ENCODE results near the gene PRKCQ. TPM values are rescaled to one million over a fixed set of nuclear protein-coding genes. Genes with fewer than 3 reads are reported as not detected.
"Not testable (repeated sequence)": the region's sequence is repeated elsewhere in the genome, so short reads cannot be mapped to it uniquely, and the experiment has no call there.

Gene PRKCQ
- total RNA-seq, 1 donor from 2014 or later, result 2.1 TPM

GRCh38 chr10:6581778-6582228 lies 1.7 kb upstream of the PRKCQ start:
- Mint-ChIP-seq H3K36me3 (ENCODE audit: low read depth, unreplicated experiment) (peaks cover 6% of the 10 kb centered on the region), H3K4me3 (ENCODE audit: unreplicated experiment) (peak overlapping the region; percentile 56), H3K9me3 (ENCODE audit: unreplicated experiment) (no peaks in the 10 kb centered on the region), H3K4me1 (ENCODE audit: low read depth, unreplicated experiment) (peaks cover 5% of the 10 kb centered on the region), H3K27ac (ENCODE audit: unreplicated experiment) (no peak overlapping the region), H3K27me3 (ENCODE audit: low read depth, unreplicated experiment) (peaks cover 16% of the 10 kb centered on the region)
- H3K79me2 ChIP-seq (ENCODE audit: insufficient read depth, low read length), result no peaks in the 10 kb centered on the region
- no peaks in the 10 kb centered on the region for H4K20me1 ChIP-seq (ENCODE audit: insufficient read depth, low read length)
- DNase-seq (ENCODE audit: low read depth), result no peak
- no peak overlapping the region for H3K9ac ChIP-seq (ENCODE audit: low read length)
- H2AFZ ChIP-seq (ENCODE audit: low read depth, low read length), result no peak overlapping the region
- no peak for TF ChIP-seq EZH2 (IDR thresholded peaks at IDR 0.05; ENCODE audit: insufficient read depth, low read length)
- TF ChIP-seq CTCF (IDR thresholded peaks at IDR 0.05; ENCODE audit: insufficient read depth, low read depth, low read length), result no peak
- no peak overlapping the region for H3K27ac ChIP-seq (ENCODE audit: low read depth, low read length)
- no peak overlapping the region for H3K4me3 ChIP-seq (ENCODE audit: insufficient read depth, low read depth, low read length)
- no peak overlapping the region for H3K4me2 ChIP-seq (ENCODE audit: low read length)
- no peaks in the 10 kb centered on the region for H3K4me1 ChIP-seq (ENCODE audit: insufficient read depth, low read length)
- no peak for FAIRE-seq
- H3K9me3 ChIP-seq (ENCODE audit: insufficient read depth, low read depth, low read length), result no peaks in the 10 kb centered on the region
- no peaks in the 10 kb centered on the region for H3K36me3 ChIP-seq (ENCODE audit: insufficient read depth, low read length)
- H3K27me3 ChIP-seq (ENCODE audit: insufficient read depth, low read length), result peaks cover 16% of the 10 kb centered on the region

- not testable (repeated sequence) for H3K27ac ChIP-seq (ENCODE audit: low read depth, low read length); FAIRE-seq; H3K36me3 Mint-ChIP-seq (ENCODE audit: low read depth, unreplicated experiment); H2AFZ ChIP-seq (ENCODE audit: low read depth, low read length); H3K4me1 Mint-ChIP-seq (ENCODE audit: low read depth, unreplicated experiment); H4K20me1 ChIP-seq (ENCODE audit: insufficient read depth, low read length); H3K36me3 ChIP-seq (ENCODE audit: insufficient read depth, low read length); H3K9me3 Mint-ChIP-seq (ENCODE audit: unreplicated experiment); H3K9me3 ChIP-seq (ENCODE audit: insufficient read depth, low read depth, low read length); H3K79me2 ChIP-seq (ENCODE audit: insufficient read depth, low read length); H3K27ac Mint-ChIP-seq (ENCODE audit: unreplicated experiment); H3K4me1 ChIP-seq (ENCODE audit: insufficient read depth, low read length); H3K9ac ChIP-seq (ENCODE audit: low read length); DNase-seq (ENCODE audit: low read depth)
- H3K4me3 ChIP-seq (ENCODE audit: insufficient read depth, low read depth, low read length), result peak overlapping the region; percentile 68
- Mint-ChIP-seq H3K27me3 (ENCODE audit: low read depth, unreplicated experiment) (peaks cover 16% of the 10 kb centered on the region), H3K4me3 (ENCODE audit: unreplicated experiment) (peak overlapping the region; percentile 95)
- H3K4me2 ChIP-seq (ENCODE audit: low read length), result peak overlapping the region; percentile 96
- peaks cover 16% of the 10 kb centered on the region for H3K27me3 ChIP-seq (ENCODE audit: insufficient read depth, low read length)
Observed at GRCh38 chr10:6581223-6581622, 1.1 kb upstream of the PRKCQ start.

- Mint-ChIP-seq H3K9me3 (ENCODE audit: unreplicated experiment) (no peaks in the 10 kb centered on the region), H3K27me3 (ENCODE audit: low read depth, unreplicated experiment) (peaks cover 16% of the 10 kb centered on the region), H3K36me3 (ENCODE audit: low read depth, unreplicated experiment) (peaks cover 6% of the 10 kb centered on the region), H3K4me1 (ENCODE audit: low read depth, unreplicated experiment) (peaks cover 5% of the 10 kb centered on the region), H3K27ac (ENCODE audit: unreplicated experiment) (peak overlapping the region; percentile 89), H3K4me3 (ENCODE audit: unreplicated experiment) (peak overlapping the region; percentile 95)
- H4K20me1 ChIP-seq (ENCODE audit: insufficient read depth, low read length), result no peaks in the 10 kb centered on the region
- no peaks in the 10 kb centered on the region for H3K36me3 ChIP-seq (ENCODE audit: insufficient read depth, low read length)
- DNase-seq (ENCODE audit: low read depth) (peak; percentile 38), FAIRE-seq (no peak)
- no peaks in the 10 kb centered on the region for H3K4me1 ChIP-seq (ENCODE audit: insufficient read depth, low read length)
- peak overlapping the region; percentile 68 for H3K4me3 ChIP-seq (ENCODE audit: insufficient read depth, low read depth, low read length)
- peaks cover 16% of the 10 kb centered on the region for H3K27me3 ChIP-seq (ENCODE audit: insufficient read depth, low read length)
- peak overlapping the region; percentile 28 for H3K27ac ChIP-seq (ENCODE audit: low read depth, low read length)
- no peaks in the 10 kb centered on the region for H3K79me2 ChIP-seq (ENCODE audit: insufficient read depth, low read length)
- H2AFZ ChIP-seq (ENCODE audit: low read depth, low read length), result peak overlapping the region; percentile 77
- peak overlapping the region; percentile 96 for H3K4me2 ChIP-seq (ENCODE audit: low read length)
- H3K9me3 ChIP-seq (ENCODE audit: insufficient read depth, low read depth, low read length), result no peaks in the 10 kb centered on the region
- no peak for TF ChIP-seq EZH2 (IDR thresholded peaks at IDR 0.05; ENCODE audit: insufficient read depth, low read length)
- no peak for TF ChIP-seq CTCF (IDR thresholded peaks at IDR 0.05; ENCODE audit: insufficient read depth, low read depth, low read length)
- H3K9ac ChIP-seq (ENCODE audit: low read length), result peak overlapping the region; percentile 74
Observed at GRCh38 chr10:6580279-6581029, 378 bp upstream of the PRKCQ start.
